H9 (cell line): Measurements from ENCODE around the gene WDR31. TPM values are rescaled to one million over a fixed set of nuclear protein-coding genes. Genes with fewer than 3 reads are reported as not detected.

Experiments
- DNase-seq: peaks from one replicate; pipeline ENCODE4 v3.0.0-alpha.2; 2017
- H2AFZ ChIP-seq: one replicate; pipeline ENCODE4 v1.6.1; 2013; ENCODE audit warnings: mild to moderate bottlenecking, low read length, control low read depth, moderate library complexity
- H2AK5ac ChIP-seq: 2 replicates; pipeline ENCODE4 v1.6.1; 2013; ENCODE audit warnings: low read length, control low read depth, mixed read lengths; ENCODE audit not compliant: insufficient read length
- H2BK120ac ChIP-seq: one replicate; pipeline ENCODE4 v1.6.1; 2013; ENCODE audit warnings: low read depth, mild to moderate bottlenecking, low read length, control low read depth, inconsistent platforms; ENCODE audit not compliant: poor library complexity, severe bottlenecking
- H2BK12ac ChIP-seq: 2 replicates; pipeline ENCODE4 v1.6.1; 2013; ENCODE audit warnings: low read length, control low read depth, mixed read lengths, low read depth; ENCODE audit not compliant: insufficient read length
- H2BK15ac ChIP-seq: 2 replicates; pipeline ENCODE4 v1.6.1; 2013; ENCODE audit warnings: low read depth, low read length, control low read depth
- H2BK20ac ChIP-seq: one replicate; pipeline ENCODE4 v1.6.1; 2013; ENCODE audit warnings: low read depth, mild to moderate bottlenecking, low read length, control low read depth, inconsistent platforms; ENCODE audit not compliant: poor library complexity, severe bottlenecking
- H2BK5ac ChIP-seq: 2 replicates; pipeline ENCODE4 v1.6.1; 2013; ENCODE audit warnings: low read length, control low read depth, mixed read lengths; ENCODE audit not compliant: insufficient read length
- H3K14ac ChIP-seq: 2 replicates; pipeline ENCODE4 v1.6.1; 2013; ENCODE audit warnings: low read length, control low read depth; ENCODE audit not compliant: insufficient read depth
- H3K18ac ChIP-seq: 2 replicates; pipeline ENCODE4 v1.6.1; 2013; ENCODE audit warnings: low read depth, mild to moderate bottlenecking, mixed read lengths, low read length, control low read depth; ENCODE audit not compliant: insufficient read length
- H3K23ac ChIP-seq: 2 replicates; pipeline ENCODE4 v1.6.1; 2013; ENCODE audit warnings: low read length, control low read depth, mixed read lengths, low read depth; ENCODE audit not compliant: insufficient read length
- H3K23me2 ChIP-seq: 2 replicates; pipeline ENCODE4 v1.6.1; 2013; ENCODE audit warnings: low read depth, mild to moderate bottlenecking, mixed read lengths, low read length, control low read depth; ENCODE audit not compliant: insufficient read length, poor library complexity, severe bottlenecking
- H3K27ac ChIP-seq: 2 replicates; pipeline ENCODE4 v1.5.1; 2013; ENCODE audit warnings: low read length, control low read depth, mixed read lengths, low read depth; ENCODE audit not compliant: insufficient read length
- H3K27me3 ChIP-seq: 2 replicates; pipeline ENCODE4 v1.6.1; 2013; ENCODE audit warnings: low read length, control low read depth, inconsistent platforms; ENCODE audit not compliant: insufficient read depth
- H3K4ac ChIP-seq: 2 replicates; pipeline ENCODE4 v1.6.1; 2013; ENCODE audit warnings: low read depth, mild to moderate bottlenecking, control low read depth, inconsistent platforms, low read length, moderate library complexity
- H3K4me1 ChIP-seq: 2 replicates; pipeline ENCODE4 v1.6.1; 2013; ENCODE audit warnings: low read length, control low read depth, inconsistent platforms; ENCODE audit not compliant: insufficient read depth
- H3K4me2 ChIP-seq: 2 replicates; pipeline ENCODE4 v1.6.1; 2013; ENCODE audit warnings: low read length, control low read depth, mixed read lengths; ENCODE audit not compliant: insufficient read length, insufficient read depth
- H3K56ac ChIP-seq: 2 replicates; pipeline ENCODE4 v1.6.1; 2013; ENCODE audit warnings: low read depth, mild to moderate bottlenecking, mixed read lengths, low read length, control low read depth; ENCODE audit not compliant: insufficient read length
- H3K79me1 ChIP-seq: 2 replicates; pipeline ENCODE4 v1.6.1; 2013; ENCODE audit warnings: low read depth, mild to moderate bottlenecking, moderate library complexity, low read length, control low read depth, inconsistent platforms; ENCODE audit not compliant: insufficient read depth, poor library complexity, severe bottlenecking
- H3K79me2 ChIP-seq: 2 replicates; pipeline ENCODE4 v1.6.1; 2013; ENCODE audit warnings: low read length, control low read depth, inconsistent platforms; ENCODE audit not compliant: insufficient read depth
- H3K9ac ChIP-seq: 2 replicates; pipeline ENCODE4 v1.6.1; 2013; ENCODE audit warnings: low read length, control low read depth, mixed read lengths; ENCODE audit not compliant: insufficient read length; ENCODE audit errors: extremely low read depth
- H3K9me3 ChIP-seq: one replicate; pipeline ENCODE4 v1.6.1; 2013; ENCODE audit warnings: low read depth, low read length, inconsistent platforms; ENCODE audit not compliant: control insufficient read depth
- H3T11ph ChIP-seq: one replicate; pipeline ENCODE4 v1.6.1; 2013; ENCODE audit warnings: mild to moderate bottlenecking, low read length, control low read depth, inconsistent platforms
- H4K20me1 ChIP-seq: one replicate; pipeline ENCODE4 v1.6.1; 2013; ENCODE audit not compliant: control insufficient read depth, insufficient read length, insufficient read depth
- H4K5ac ChIP-seq: 2 replicates; pipeline ENCODE4 v1.6.1; 2013; ENCODE audit warnings: low read depth, mild to moderate bottlenecking, mixed read lengths, low read length, control low read depth; ENCODE audit not compliant: insufficient read length
- H4K8ac ChIP-seq: replicated peaks from 2 replicates; pipeline ENCODE4 v1.6.1; 2013; ENCODE audit warnings: low read length, control low read depth, mixed read lengths, low read depth; ENCODE audit not compliant: insufficient read length
- H4K91ac ChIP-seq: 2 replicates; pipeline ENCODE4 v1.6.1; 2013; ENCODE audit warnings: low read depth, mild to moderate bottlenecking, moderate library complexity, mixed read lengths, low read length, control low read depth; ENCODE audit not compliant: insufficient read length
- H3K27ac Mint-ChIP-seq, 3 experiments: 2 replicates in 2 of 3; 3 replicates in 1 of 3; pipeline ENCODE4 v1.8.0; 2020 to 2021; ENCODE audit warnings: mixed read lengths in 3 of 3, mild to moderate bottlenecking in 1 of 3, moderate library complexity in 1 of 3
- H3K27me3 Mint-ChIP-seq: 2 replicates; pipeline ENCODE4 v1.8.0; 2021; ENCODE audit warnings: low read depth, mild to moderate bottlenecking, moderate library complexity, mixed read lengths
- H3K36me3 Mint-ChIP-seq, 3 experiments: 2 replicates in 2 of 3; 3 replicates in 1 of 3; pipeline ENCODE4 v1.8.0; 2020 to 2021; ENCODE audit warnings: low read depth in 3 of 3, mixed read lengths in 3 of 3; ENCODE audit not compliant: insufficient read depth in 1 of 3
- H3K4me1 Mint-ChIP-seq, 2 experiments: 2 replicates each; pipeline ENCODE4 v1.8.0; 2020; ENCODE audit warnings: mixed read lengths in 2 of 2
- H3K4me3 Mint-ChIP-seq, 2 experiments: 2 replicates in 1 of 2; 3 replicates in 1 of 2; pipeline ENCODE4 v1.8.0; 2020 to 2021; ENCODE audit warnings: mild to moderate bottlenecking in 2 of 2, mixed read lengths in 2 of 2, moderate library complexity in 1 of 2
- H3K9me3 Mint-ChIP-seq, 2 experiments: 2 replicates in 1 of 2; 3 replicates in 1 of 2; pipeline ENCODE4 v1.8.0; 2020; ENCODE audit warnings: mild to moderate bottlenecking in 2 of 2, mixed read lengths in 2 of 2, moderate library complexity in 1 of 2
- CTCF ChIP-seq: fragments of 200-600 bp; sonication (generic); conservative IDR thresholded peaks from 3 replicates; pipeline ENCODE4 v1.8.0; 2021; ENCODE audit warnings: antibody characterized with exemption, mild to moderate bottlenecking
- WGBS: extraction: QIAGEN DNeasy Blood & Tissue Kit; methylation state at CpG from one replicate; pipeline ENCODE4 v1.1.7; 2013; ENCODE audit warnings: missing lambda C conversion rate, low lambda C conversion rate, mixed read lengths; ENCODE audit not compliant: insufficient read length; ENCODE audit errors: extremely low coverage; 5-methylcytosine and 5-hydroxymethylcytosine counted together
- total RNA-seq: library from RNA; stranded (reverse); gene quantifications from 2 replicates; pipeline ENCODE4 v1.2.1, GENCODE V29; 2021

The WDR31 gene
- total RNA-seq, 1 experiment from 2014 or later = 0.72 TPM

- no peak overlapping the region for H2AFZ ChIP-seq
- H3K4ac ChIP-seq = no peak overlapping the region
- H2BK120ac ChIP-seq = no peak overlapping the region
- H3K14ac ChIP-seq = no peak overlapping the region
- H3K4me1 ChIP-seq = no peaks in the 10 kb centered on the region
- H3K23me2 ChIP-seq = no peaks in the 10 kb centered on the region
- no peak overlapping the region for H2BK15ac ChIP-seq
- H2BK12ac ChIP-seq = no peak overlapping the region
- no peak for DNase-seq
- TF ChIP-seq CTCF = no peak
- H4K20me1 ChIP-seq = no peaks in the 10 kb centered on the region
- no peak overlapping the region for H3K4me2 ChIP-seq
- no peak overlapping the region for H3K9ac ChIP-seq
- no peaks in the 10 kb centered on the region for H3K79me1 ChIP-seq
- no peak overlapping the region for H3K56ac ChIP-seq
- 0 out of 4 replicates have a peak, but pooled peaks cover 0 to 5% of the 10 kb centered on the region in 2 experiments for H3K4me1 Mint-ChIP-seq
- H3K9me3 ChIP-seq = no peaks in the 10 kb centered on the region
- no peak overlapping the region for H3T11ph ChIP-seq
- no peak overlapping the region for H2AK5ac ChIP-seq
- no peak overlapping the region for H3K23ac ChIP-seq
- H4K91ac ChIP-seq = no peak overlapping the region
- no peak overlapping the region for H3K4me3 Mint-ChIP-seq
- no peaks in the 10 kb centered on the region for H3K27me3 Mint-ChIP-seq
- no peak overlapping the region for H3K27ac ChIP-seq
- H2BK20ac ChIP-seq = no peak overlapping the region
- 100% methylated on average over 1 of the region's 4 CpGs for WGBS
- H3K9me3 Mint-ChIP-seq = no peaks in the 10 kb centered on the region
- H3K18ac ChIP-seq = no peak overlapping the region
- no peak overlapping the region for H4K5ac ChIP-seq
- H3K79me2 ChIP-seq = no peaks in the 10 kb centered on the region
- H2BK5ac ChIP-seq = no peak overlapping the region
- peaks cover 3 to 35% (median 24%) of the 10 kb centered on the region in 3 experiments; a peak in 5 of 7 replicates for H3K36me3 Mint-ChIP-seq
- no peak overlapping the region for H3K27ac Mint-ChIP-seq
- H4K8ac ChIP-seq = no peak overlapping the region
- H3K27me3 ChIP-seq = no peaks in the 10 kb centered on the region
Measured at GRCh38 chr9:113386571-113387393, 46.7 kb upstream of the WDR31 start.
